H1 (cell line): ENCODE measurements around the gene MCEMP1. TPM values are rescaled to one million over a fixed set of nuclear protein-coding genes. Genes with fewer than 3 reads are reported as not detected.

Experiments used
- CTCF ChIA-PET: fragments of 300-600 bp; sonication (Branson Sonifier 250); formaldehyde crosslinking; loops from one replicate; lab custom pipeline; 2021; ENCODE audit not compliant: partially characterized antibody; lab: Charles Lee
- POLR2A ChIA-PET: fragments of 300-600 bp; sonication (Branson Sonifier 250); formaldehyde crosslinking; loops from one replicate; lab custom pipeline; 2021; ENCODE audit warnings: inconsistent platforms; ENCODE audit not compliant: partially characterized antibody; lab: Charles Lee
- DNase-seq, 2 experiments: peaks; one replicate each; pipeline versions ENCODE4 v3.0.0 to v3.0.0-alpha.2; 2010 to 2022; ENCODE audit warnings: low spot score in 2 of 2, low read depth in 1 of 2, mixed read lengths in 1 of 2
- FAIRE-seq: peaks from 2 replicates; lab custom pipeline; 2011; peaks lifted over from hg19 to GRCh38; lab: Jason Lieb, UNC
- H2AFZ ChIP-seq: 2 replicates; pipeline ENCODE4 v1.8.1; 2012; ENCODE audit warnings: low read length, inconsistent platforms
- H2AK5ac ChIP-seq: 2 replicates; pipeline ENCODE4 v1.6.1; 2013; ENCODE audit warnings: low read depth, low read length
- H2BK120ac ChIP-seq: replicated peaks from 2 replicates; pipeline ENCODE3; 2013; ENCODE audit warnings: low read depth, low read length, inconsistent platforms
- H2BK12ac ChIP-seq: 2 replicates; pipeline ENCODE4 v1.6.1; 2013; ENCODE audit warnings: low read depth, low read length
- H2BK15ac ChIP-seq: 2 replicates; pipeline ENCODE4 v1.6.1; 2013; ENCODE audit warnings: low read length
- H2BK20ac ChIP-seq: 2 replicates; pipeline ENCODE4 v1.6.1; 2013; ENCODE audit warnings: low read length
- H2BK5ac ChIP-seq: 2 replicates; pipeline ENCODE4 v1.6.1; 2013; ENCODE audit warnings: low read depth, low read length
- H3K14ac ChIP-seq: 2 replicates; pipeline ENCODE4 v1.6.1; 2013; ENCODE audit warnings: inconsistent platforms; ENCODE audit not compliant: insufficient read length
- H3K18ac ChIP-seq: 2 replicates; pipeline ENCODE4 v1.6.1; 2013; ENCODE audit warnings: low read length; ENCODE audit errors: extremely low read depth
- H3K23ac ChIP-seq: 2 replicates; pipeline ENCODE4 v1.6.1; 2013; ENCODE audit warnings: inconsistent platforms; ENCODE audit not compliant: insufficient read length
- H3K23me2 ChIP-seq: 2 replicates; pipeline ENCODE4 v1.6.1; 2013; ENCODE audit warnings: low read depth, low read length
- H3K27ac ChIP-seq: 2 replicates; pipeline ENCODE4 v1.6.1; 2011; ENCODE audit warnings: low read depth, low read length, inconsistent platforms
- H3K27me3 ChIP-seq, 4 experiments: replicated peaks in 1 of 4; 1 replicate in 1 of 4; 2 replicates in 3 of 4; pipeline versions ENCODE4 v1.6.1 to v1.8.1; 2011 to 2013; ENCODE audit warnings: low read length in 3 of 4, mild to moderate bottlenecking in 3 of 4, inconsistent platforms in 2 of 4, mixed read lengths in 2 of 4, moderate library complexity in 1 of 4; ENCODE audit not compliant: control insufficient read depth in 3 of 4, insufficient read depth in 3 of 4; ENCODE audit errors: extremely low read depth in 1 of 4
- H3K36me3 ChIP-seq, 4 experiments: 2 replicates each; pipeline versions ENCODE4 v1.6.1 to v1.8.1; 2011 to 2013; ENCODE audit warnings: mild to moderate bottlenecking in 4 of 4, low read length in 3 of 4, moderate library complexity in 2 of 4, control low read depth in 1 of 4, inconsistent platforms in 1 of 4; ENCODE audit not compliant: insufficient read depth in 4 of 4, control insufficient read depth in 2 of 4
- H3K4ac ChIP-seq: replicated peaks from 2 replicates; pipeline ENCODE3; 2013; ENCODE audit warnings: low read length, low read depth, mixed read lengths, inconsistent platforms; ENCODE audit not compliant: insufficient read length
- H3K4me1 ChIP-seq, 4 experiments: replicated peaks in 1 of 4; 1 replicate in 1 of 4; 2 replicates in 3 of 4; pipeline versions ENCODE4 v1.6.1 to v1.8.1; 2011 to 2013; ENCODE audit warnings: low read length in 3 of 4, inconsistent platforms in 2 of 4, mixed read lengths in 1 of 4; ENCODE audit not compliant: insufficient read depth in 4 of 4, control insufficient read depth in 3 of 4
- H3K4me2 ChIP-seq, 2 experiments: 2 replicates each; pipeline versions ENCODE4 v1.6.1 to v1.8.1; 2011 to 2013; ENCODE audit warnings: low read depth in 2 of 2, low read length in 2 of 2, control low read depth in 1 of 2, inconsistent platforms in 1 of 2, mild to moderate bottlenecking in 1 of 2; ENCODE audit not compliant: insufficient read depth in 1 of 2
- H3K4me3 ChIP-seq, 4 experiments: fragments of 200-600, 300-600 bp in 1 of 4; sonication (generic), shearing (Covaris generic), sonication (Bioruptor Twin) in 1 of 4; 2 replicates each; pipeline versions ENCODE4 v1.5.1 to v1.8.1; 2011 to 2016; ENCODE audit warnings: low read length in 4 of 4, low read depth in 3 of 4, control low read depth in 2 of 4, inconsistent platforms in 2 of 4, mild to moderate bottlenecking in 2 of 4, mixed read lengths in 1 of 4, moderate library complexity in 1 of 4; ENCODE audit not compliant: insufficient read depth in 2 of 4; ENCODE audit errors: extremely low read depth in 1 of 4
- H3K56ac ChIP-seq: replicated peaks from 2 replicates; pipeline ENCODE3; 2013; ENCODE audit warnings: low read depth, mild to moderate bottlenecking, mixed read lengths, low read length, inconsistent platforms; ENCODE audit not compliant: insufficient read length
- H3K79me1 ChIP-seq: 2 replicates; pipeline ENCODE4 v1.6.1; 2013; ENCODE audit warnings: low read depth, low read length, control low read depth
- H3K79me2 ChIP-seq, 2 experiments: 2 replicates each; pipeline versions ENCODE4 v1.6.1 to v1.8.1; 2012 to 2013; ENCODE audit warnings: low read length in 2 of 2, mild to moderate bottlenecking in 2 of 2, inconsistent platforms in 1 of 2; ENCODE audit not compliant: insufficient read depth in 2 of 2, control insufficient read depth in 1 of 2
- H3K9ac ChIP-seq, 4 experiments: replicated peaks in 1 of 4; 1 replicate in 1 of 4; 2 replicates in 3 of 4; pipeline versions ENCODE4 v1.6.1 to v1.8.1; 2011 to 2013; ENCODE audit warnings: low read depth in 3 of 4, low read length in 3 of 4, control low read depth in 2 of 4, mild to moderate bottlenecking in 2 of 4, moderate library complexity in 2 of 4, inconsistent platforms in 1 of 4; ENCODE audit errors: extremely low read depth in 1 of 4
- H3K9me3 ChIP-seq, 2 experiments: 2 replicates each; pipeline versions ENCODE4 v1.6.1 to v1.8.1; 2012 to 2013; ENCODE audit warnings: mild to moderate bottlenecking in 2 of 2, moderate library complexity in 2 of 2, control low read depth in 1 of 2, inconsistent platforms in 1 of 2, low read depth in 1 of 2, low read length in 1 of 2, mixed read lengths in 1 of 2; ENCODE audit not compliant: insufficient read depth in 2 of 2
- H4K20me1 ChIP-seq, 2 experiments: replicated peaks in 1 of 2; 2 replicates each; pipeline versions ENCODE3 to v1.8.1; 2011 to 2013; ENCODE audit warnings: inconsistent platforms in 2 of 2, low read length in 2 of 2, mild to moderate bottlenecking in 1 of 2; ENCODE audit not compliant: insufficient read depth in 2 of 2, control insufficient read depth in 1 of 2
- H4K5ac ChIP-seq: 2 replicates; pipeline ENCODE4 v1.6.1; 2013; ENCODE audit warnings: low read length, low read depth, mixed read lengths, inconsistent platforms; ENCODE audit not compliant: insufficient read length
- H4K8ac ChIP-seq: 2 replicates; pipeline ENCODE4 v1.8.0; 2013; ENCODE audit warnings: mild to moderate bottlenecking, moderate library complexity, low read length, inconsistent platforms; ENCODE audit not compliant: insufficient read depth; ENCODE audit errors: extremely low read depth
- H4K91ac ChIP-seq: replicated peaks from 2 replicates; pipeline ENCODE3; 2013; ENCODE audit warnings: low read length, mixed read lengths, inconsistent platforms; ENCODE audit not compliant: insufficient read length
- CHD1 ChIP-seq: IDR thresholded peaks from 2 replicates; pipeline ENCODE4 v1.6.1; 2012; ENCODE audit warnings: low read depth, low read length, improper control_type of control experiment
- GTF2F1 ChIP-seq: IDR thresholded peaks from 2 replicates; pipeline ENCODE4 v1.6.1; 2012; ENCODE audit warnings: low read depth, low read length, improper control_type of control experiment, borderline replicate concordance
- KDM4A ChIP-seq: IDR thresholded peaks from one replicate; pipeline ENCODE4 v1.7.1; 2012; ENCODE audit warnings: low read depth, mild to moderate bottlenecking, moderate library complexity, low read length, inconsistent platforms; ENCODE audit not compliant: severe bottlenecking
- NRF1 ChIP-seq: IDR thresholded peaks from 2 replicates; pipeline ENCODE4 v1.6.1; 2011; ENCODE audit warnings: mild to moderate bottlenecking, low read depth, low read length, improper control_type of control experiment
- RAD21 ChIP-seq, 2 experiments: IDR thresholded peaks in 1 of 2; conservative IDR thresholded peaks in 1 of 2; 2 replicates each; pipeline ENCODE4 v1.6.1; 2011; ENCODE audit warnings: low read depth in 2 of 2, low read length in 2 of 2, improper control_type of control experiment in 1 of 2, inconsistent platforms in 1 of 2, mild to moderate bottlenecking in 1 of 2, moderate library complexity in 1 of 2
- SP1 ChIP-seq: IDR thresholded peaks from 2 replicates; pipeline ENCODE4 v1.6.1; 2011; ENCODE audit warnings: low read depth, low read length
- YY1 ChIP-seq: IDR thresholded peaks from 2 replicates; pipeline ENCODE4 v1.6.1; 2011; ENCODE audit warnings: low read depth, mild to moderate bottlenecking, low read length
- WGBS, 2 experiments: shearing (Covaris generic) in 1 of 2; methylation state at CpG; one replicate each; pipeline versions ENCODE4 v1.1.6 to v1.1.7; 2013 to 2015; ENCODE audit warnings: low lambda C conversion rate in 2 of 2, mixed read lengths in 2 of 2, inconsistent platforms in 1 of 2, low coverage in 1 of 2, missing lambda C conversion rate in 1 of 2; ENCODE audit not compliant: insufficient replicate concordance in 2 of 2, insufficient coverage in 1 of 2, insufficient read length in 1 of 2; ENCODE audit errors: extremely low coverage in 1 of 2, missing lambda C conversion rate in 1 of 2; 5-methylcytosine and 5-hydroxymethylcytosine counted together
- polyA plus RNA-seq, 7 experiments: library from polyadenylated mRNA; depleted of rRNA in 3 of 7; stranded (reverse) in 5 of 7; unstranded in 2 of 7; fragments of >200 nt in 5 of 7; fragments of 200-250 nt in 2 of 7; gene quantifications; 1 replicate in 5 of 7; 2 replicates in 1 of 7; 4 replicates in 1 of 7; pipeline versions ENCODE4 v1.2.1 to v1.2.3, GENCODE V29; 2011 to 2013; ENCODE audit warnings: missing spikeins in 2 of 7, mixed read lengths in 2 of 7
- total RNA-seq: library from RNA; stranded (reverse); fragmentation: NEBNext Ultra II Directional; extraction: Animal tissue kit (Norgen Biotek cat#: 25700); gene quantifications from 2 replicates; pipeline ENCODE4 v1.2.1, GENCODE V29; 2021

Gene MCEMP1
- total and polyA plus RNA-seq, 2 of the 8 experiments (the other 6 are each of a cell fraction or from before 2014, with no cell fraction given) = not detected

GRCh38 chr19:7645656-7646425, 31.0 kb upstream of the MCEMP1 start:
- H3K9ac ChIP-seq = no peak overlapping the region
- H2BK20ac ChIP-seq = no peak overlapping the region
- peaks cover 0 to 6% (median 0%) of the 10 kb centered on the region in 4 experiments; a peak in 3 of 7 replicates for H3K27me3 ChIP-seq
- H2AFZ ChIP-seq = no peak overlapping the region
- no peak overlapping the region for H3K4me2 ChIP-seq
- no peak overlapping the region for H4K5ac ChIP-seq
- no peak overlapping the region for H3K4me3 ChIP-seq
- H3K9me3 ChIP-seq = no peaks in the 10 kb centered on the region
- FAIRE-seq (no peak), DNase-seq (no peak)
- no peak overlapping the region for H2BK5ac ChIP-seq
- H3K4me1 ChIP-seq = peaks cover 0 to 5% (median 0%) of the 10 kb centered on the region in 4 experiments; a peak in 4 of 7 replicates
- ChIA-PET CTCF (interaction anchor here (1.8 kb wide), 1 partner anchor 154 kb away, joined by 6 read pairs; no protein-coding TSS in a partner anchor), POLR2A (interaction anchor here (0.9 to 1.3 kb wide), 2 partner anchors 10 to 16 kb away, joined by 3 to 4 read pairs; partner anchors contain the start of gene PET100)
- H3K18ac ChIP-seq = no peak overlapping the region
- 81% methylated on average over 11 of the region's 20 CpGs; no CpG with 5 or more reads in 1 of the 2 experiments for WGBS, 2 experiments
- H3K23me2 ChIP-seq = no peaks in the 10 kb centered on the region
- H3K27ac ChIP-seq = no peak overlapping the region
- H2BK12ac ChIP-seq = no peak overlapping the region
- H2AK5ac ChIP-seq = no peak overlapping the region
- H3K4ac ChIP-seq = no peak overlapping the region
- no peak overlapping the region for H4K91ac ChIP-seq
- TF ChIP-seq SP1 (no peak), NRF1 (no peak), GTF2F1 (no peak), KDM4A (no peak), YY1 (no peak), CHD1 (no peak), RAD21 (IDR thresholded peaks at IDR 0.05 in 1 of 2, conservative IDR thresholded peaks at IDR 0.05 in 1 of 2; ENCODE audit: low read depth in 2 of 2, low read length in 2 of 2) (no peak)
- H4K20me1 ChIP-seq = peaks cover 0 to 6% of the 10 kb centered on the region in 2 experiments
- no peaks in the 10 kb centered on the region for H3K79me2 ChIP-seq
- H2BK15ac ChIP-seq = no peak overlapping the region
- no peak overlapping the region for H3K23ac ChIP-seq
- H2BK120ac ChIP-seq = no peak overlapping the region
- H3K36me3 ChIP-seq = peaks cover 0 to 3% (median 0%) of the 10 kb centered on the region in 4 experiments; a peak in 1 of 8 replicates
- no peaks in the 10 kb centered on the region for H3K79me1 ChIP-seq
- no peak overlapping the region for H3K14ac ChIP-seq
- no peak overlapping the region for H3K56ac ChIP-seq
- peak overlapping the region; percentile 21; the same call in 1 of the 2 replicates for H4K8ac ChIP-seq
